Measurements from ENCODE around the gene E2F7.

DNA sequence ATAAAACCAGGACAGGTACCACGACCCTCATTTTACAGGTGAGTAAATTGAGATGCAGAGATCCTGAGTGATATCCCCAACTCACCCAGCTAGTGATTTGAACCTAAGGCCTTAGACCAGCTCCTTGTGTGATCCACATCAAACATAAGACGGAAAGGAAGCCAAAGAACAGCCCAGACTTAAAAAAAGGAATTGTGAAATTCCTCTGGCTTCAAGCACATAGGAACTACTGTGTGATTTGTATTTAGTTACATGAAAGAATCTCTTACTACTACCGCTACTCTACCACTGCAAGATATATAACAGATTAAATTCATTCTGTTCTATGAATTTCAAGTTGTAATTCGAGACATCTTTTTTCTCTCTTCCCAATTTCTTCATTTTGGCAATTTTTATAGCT, 10.5 kb downstream of the E2F7 start:
- TF ChIP-seq ZNF274 (IDR thresholded peaks at IDR 0.05; ENCODE audit: low read depth, low read length) (no peak), YY1 (IDR thresholded peaks at IDR 0.05; ENCODE audit: insufficient read depth, insufficient read length) (no peak)
